HEK293 (cell line): ENCODE measurements around the gene NCOR2.

ENCODE experiments used
- KLF17 ChIP-seq: fragments of 450-650 bp; formaldehyde crosslinking; IDR thresholded peaks from 2 replicates; pipeline ENCODE4 v1.5.1; 2016; ENCODE audit warnings: missing biosample characterization, missing genetic modification characterization
- PRDM1 ChIP-seq: fragments of 450-650 bp; formaldehyde crosslinking; IDR thresholded peaks from 2 replicates; pipeline ENCODE4; 2016; ENCODE audit warnings: missing biosample characterization, missing genetic modification characterization
- PRDM2 ChIP-seq: fragments of 450-650 bp; formaldehyde crosslinking; IDR thresholded peaks from 2 replicates; pipeline ENCODE4 v1.5.1; 2016; ENCODE audit warnings: missing biosample characterization, missing genetic modification characterization, borderline replicate concordance
- TCF7L2 ChIP-seq: IDR thresholded peaks from 2 replicates; pipeline ENCODE4 v1.6.1; 2011; ENCODE audit warnings: low read depth, mild to moderate bottlenecking, inconsistent platforms, low read length, moderate library complexity, borderline replicate concordance
- WT1 ChIP-seq: fragments of 450-650 bp; formaldehyde crosslinking; IDR thresholded peaks from 2 replicates; pipeline ENCODE4 v1.5.1; 2016; ENCODE audit warnings: missing biosample characterization, missing genetic modification characterization
- ZBTB17 ChIP-seq: fragments of 450-650 bp; formaldehyde crosslinking; IDR thresholded peaks from 2 replicates; pipeline ENCODE4 v1.5.1; 2016; ENCODE audit warnings: missing biosample characterization, missing genetic modification characterization
- ZNF10 ChIP-seq: fragments of 450-650 bp; formaldehyde crosslinking; IDR thresholded peaks from 2 replicates; pipeline ENCODE4 v1.5.1; 2017; ENCODE audit warnings: missing biosample characterization, missing genetic modification characterization
- ZNF112 ChIP-seq: fragments of 450-650 bp; formaldehyde crosslinking; IDR thresholded peaks from 2 replicates; pipeline ENCODE4 v1.5.0; 2017; ENCODE audit warnings: missing biosample characterization, missing genetic modification characterization
- ZNF146 ChIP-seq: fragments of 450-650 bp; formaldehyde crosslinking; IDR thresholded peaks from 2 replicates; pipeline ENCODE4 v1.5.1; 2016; ENCODE audit warnings: missing biosample characterization, missing genetic modification characterization
- ZNF184 ChIP-seq: fragments of 450-650 bp; IDR thresholded peaks from 2 replicates; pipeline ENCODE4 v1.5.1; 2018; ENCODE audit warnings: missing biosample characterization, mild to moderate bottlenecking, missing genetic modification characterization
- ZNF202 ChIP-seq: fragments of 450-650 bp; formaldehyde crosslinking; IDR thresholded peaks from 2 replicates; pipeline ENCODE4 v1.5.1; 2016; ENCODE audit warnings: missing biosample characterization, missing genetic modification characterization, borderline replicate concordance
- ZNF221 ChIP-seq: fragments of 450-650 bp; formaldehyde crosslinking; IDR thresholded peaks from 2 replicates; pipeline ENCODE4 v1.5.1; 2017; ENCODE audit warnings: missing biosample characterization, missing genetic modification characterization, borderline replicate concordance
- ZNF223 ChIP-seq: fragments of 450-650 bp; formaldehyde crosslinking; IDR thresholded peaks from 2 replicates; pipeline ENCODE4 v1.5.1; 2016; ENCODE audit warnings: missing biosample characterization, missing genetic modification characterization
- ZNF292 ChIP-seq: fragments of 450-650 bp; formaldehyde crosslinking; IDR thresholded peaks from 2 replicates; pipeline ENCODE4 v1.5.1; 2016; ENCODE audit warnings: low read depth, missing biosample characterization, missing genetic modification characterization, borderline replicate concordance
- ZNF324 ChIP-seq: fragments of 450-650 bp; formaldehyde crosslinking; IDR thresholded peaks from 2 replicates; pipeline ENCODE4 v1.5.1; 2016; ENCODE audit warnings: missing biosample characterization, missing genetic modification characterization
- ZNF341 ChIP-seq: fragments of 450-650 bp; formaldehyde crosslinking; IDR thresholded peaks from 2 replicates; pipeline ENCODE4; 2016; ENCODE audit warnings: low read depth, missing biosample characterization, missing genetic modification characterization
- ZNF366 ChIP-seq: fragments of 450-650 bp; formaldehyde crosslinking; conservative IDR thresholded peaks from 2 replicates; pipeline ENCODE4 v1.5.1; 2016; ENCODE audit warnings: missing biosample characterization, missing genetic modification characterization
- ZNF530 ChIP-seq: fragments of 450-650 bp; formaldehyde crosslinking; IDR thresholded peaks from 2 replicates; pipeline ENCODE4 v1.5.1; 2016; ENCODE audit warnings: low read depth, missing biosample characterization, missing genetic modification characterization
- ZNF544 ChIP-seq: fragments of 450-650 bp; formaldehyde crosslinking; IDR thresholded peaks from 2 replicates; pipeline ENCODE4 v1.5.0; 2017; ENCODE audit warnings: missing biosample characterization, missing genetic modification characterization
- ZNF600 ChIP-seq: fragments of 450-650 bp; formaldehyde crosslinking; IDR thresholded peaks from 2 replicates; pipeline ENCODE4 v1.5.1; 2016; ENCODE audit warnings: missing biosample characterization, missing genetic modification characterization
- ZNF629 ChIP-seq: fragments of 450-650 bp; formaldehyde crosslinking; IDR thresholded peaks from 2 replicates; pipeline ENCODE4 v1.5.1; 2017; ENCODE audit warnings: missing biosample characterization, missing genetic modification characterization
- ZNF670 ChIP-seq: fragments of 450-650 bp; formaldehyde crosslinking; IDR thresholded peaks from 2 replicates; pipeline ENCODE4 v1.5.1; 2016; ENCODE audit warnings: missing biosample characterization, missing genetic modification characterization, low read depth
- ZNF692 ChIP-seq: fragments of 450-650 bp; formaldehyde crosslinking; IDR thresholded peaks from 2 replicates; pipeline ENCODE4 v1.5.1; 2016; ENCODE audit warnings: missing biosample characterization, missing genetic modification characterization
- ZNF707 ChIP-seq: fragments of 450-650 bp; formaldehyde crosslinking; IDR thresholded peaks from 2 replicates; pipeline ENCODE4 v1.5.1; 2016; ENCODE audit warnings: missing biosample characterization, missing genetic modification characterization
- ZNF747 ChIP-seq: fragments of 450-650 bp; formaldehyde crosslinking; IDR thresholded peaks from 2 replicates; pipeline ENCODE4 v1.5.1; 2016; ENCODE audit warnings: missing biosample characterization, missing genetic modification characterization
- ZNF776 ChIP-seq: fragments of 450-650 bp; formaldehyde crosslinking; IDR thresholded peaks from 2 replicates; pipeline ENCODE4 v1.5.0; 2017; ENCODE audit warnings: missing biosample characterization, missing genetic modification characterization, borderline replicate concordance
- ZSCAN16 ChIP-seq: fragments of 450-650 bp; formaldehyde crosslinking; IDR thresholded peaks from 2 replicates; pipeline ENCODE4 v1.5.1; 2016; ENCODE audit warnings: missing biosample characterization, missing genetic modification characterization
- ZSCAN30 ChIP-seq: fragments of 450-650 bp; IDR thresholded peaks from 2 replicates; pipeline ENCODE4 v1.5.1; 2018; ENCODE audit warnings: missing biosample characterization, mild to moderate bottlenecking, missing genetic modification characterization, moderate library complexity

The NCOR2 gene

GRCh38 chr12:124566161-124566996, 1.0 kb downstream of the NCOR2 start (continued):
- TF ChIP-seq ZNF707 (tag by site-specific recombination), result no peak
- no peak for TF ChIP-seq ZNF747 (tag by site-specific recombination)
- TF ChIP-seq ZNF221, result no peak
- TF ChIP-seq ZNF366 (tag by site-specific recombination), result 0 out of 2 replicates have a peak, but pooled peaks have one; percentile 39
- TF ChIP-seq ZSCAN30 (tag by site-specific recombination), result no peak
- no peak for TF ChIP-seq ZNF10 (tag by site-specific recombination)
- no peak for TF ChIP-seq ZSCAN16
- no peak for TF ChIP-seq ZNF324 (tag by site-specific recombination)
- TF ChIP-seq PRDM2 (tag by site-specific recombination), result no peak
- TF ChIP-seq ZNF629 (tag by site-specific recombination), result peak; percentile 38
- TF ChIP-seq ZNF202 (tag by site-specific recombination), result no peak
- TF ChIP-seq PRDM1 (tag by site-specific recombination), result no peak
- no peak for TF ChIP-seq ZNF292
- no peak for TF ChIP-seq ZNF146 (tag by site-specific recombination)
- TF ChIP-seq ZNF223 (tag by site-specific recombination), result peak; percentile 76; the same call in 1 of the 2 replicates
- TF ChIP-seq WT1 (tag by site-specific recombination), result peak; percentile 20; the same call in 1 of the 2 replicates
- peak; percentile 44; the same call in 1 of the 2 replicates for TF ChIP-seq ZNF600 (tag by site-specific recombination)
- TF ChIP-seq TCF7L2, result no peak
- no peak for TF ChIP-seq ZNF112 (tag by site-specific recombination)
- TF ChIP-seq ZNF184 (tag by site-specific recombination), result no peak
- TF ChIP-seq ZNF776, result no peak
- peak; percentile 57; the same call in 1 of the 2 replicates for TF ChIP-seq KLF17 (tag by site-specific recombination)
- TF ChIP-seq ZNF341 (tag by site-specific recombination), result peak; percentile 94
- TF ChIP-seq ZNF670 (tag by site-specific recombination), result no peak
- no peak; the same call in 1 of the 2 replicates for TF ChIP-seq ZNF692
- no peak for TF ChIP-seq ZNF530 (tag by site-specific recombination)
- 0 out of 2 replicates have a peak, but pooled peaks have one; percentile 19 for TF ChIP-seq ZBTB17 (tag by site-specific recombination)
- no peak for TF ChIP-seq ZNF544
